ENCODE data around the gene RNF150. TPM values are rescaled to one million over a fixed set of nuclear protein-coding genes. Genes with fewer than 3 reads are reported as not detected.
A peak's percentile ranks its signal among the peaks of the same experiment; 100 is the strongest.
"Not testable (repeated sequence)": the region's sequence is repeated elsewhere in the genome, so short reads cannot be mapped to it uniquely, and the experiment has no call there.

Gene RNF150
- total RNA-seq, 4 donors from 2014 or later: 33.1 to 53.3 (median 43.6) TPM

- H3K9me3 ChIP-seq; H3K4me3 ChIP-seq; H3K27ac ChIP-seq (replicated peaks in 1 of 4); intact Hi-C loops (cut with DNase I); DNase-seq (ENCODE audit: extremely low spot score); H3K27me3 ChIP-seq; H3K36me3 ChIP-seq: not testable (repeated sequence)
- WGBS: 94% methylated on average over 1 of the region's 1 CpG
- H3K4me1 ChIP-seq: peaks cover 0 to 16% (median 13%) of the 10 kb centered on the region in 4 donors
- peak in 1 of 3 experiments; percentile 15 for TF ChIP-seq CTCF (IDR thresholded peaks at IDR 0.05)
Observed at GRCh38 chr4:140810591-140811169, 322.6 kb downstream of the RNF150 start.

Other genes with a start within 250 kb of the RNF150 start
- 10 to 100 TPM; 27.5 to 42.4 (median 32.8) TPM for gene ZNF330, start 87.4 kb upstream of the RNF150 start, total RNA-seq